ENCODE results near the gene SEL1L3.
A peak's percentile ranks its signal among the peaks of the same experiment; 100 is the strongest.
"Not testable (repeated sequence)": the region's sequence is repeated elsewhere in the genome, so short reads cannot be mapped to it uniquely, and the experiment has no call there.

Gene SEL1L3

GRCh38 chr4:25879091-25879584, 16.4 kb upstream of the SEL1L3 start:
- FAIRE-seq = no peak

DNA sequence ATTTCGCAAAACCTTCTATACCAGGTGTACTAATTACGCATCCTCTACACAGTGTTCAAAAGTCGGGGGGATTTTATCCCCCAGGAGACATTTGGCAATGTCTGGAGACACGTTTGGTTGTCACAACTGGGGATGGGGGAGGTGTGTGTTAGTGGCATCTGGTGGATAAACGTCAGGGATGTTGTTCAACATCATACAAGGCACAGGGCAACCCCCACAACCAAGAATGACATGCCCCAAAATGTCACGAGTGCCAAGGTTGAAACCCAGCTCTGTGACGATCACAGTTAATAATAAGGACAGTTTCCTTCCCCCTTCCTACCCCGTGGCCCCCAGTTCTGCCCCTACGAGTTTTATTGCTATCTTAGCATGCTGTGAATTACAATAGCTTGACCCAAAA, 15.9 kb upstream of the SEL1L3 start:
- no peak for FAIRE-seq

GRCh38 chr4:25875281-25875745, 12.5 kb upstream of the SEL1L3 start:
- FAIRE-seq = no peak

- FAIRE-seq = no peak
Observed at GRCh38 chr4:25874655-25875054, 11.9 kb upstream of the SEL1L3 start.

DNA sequence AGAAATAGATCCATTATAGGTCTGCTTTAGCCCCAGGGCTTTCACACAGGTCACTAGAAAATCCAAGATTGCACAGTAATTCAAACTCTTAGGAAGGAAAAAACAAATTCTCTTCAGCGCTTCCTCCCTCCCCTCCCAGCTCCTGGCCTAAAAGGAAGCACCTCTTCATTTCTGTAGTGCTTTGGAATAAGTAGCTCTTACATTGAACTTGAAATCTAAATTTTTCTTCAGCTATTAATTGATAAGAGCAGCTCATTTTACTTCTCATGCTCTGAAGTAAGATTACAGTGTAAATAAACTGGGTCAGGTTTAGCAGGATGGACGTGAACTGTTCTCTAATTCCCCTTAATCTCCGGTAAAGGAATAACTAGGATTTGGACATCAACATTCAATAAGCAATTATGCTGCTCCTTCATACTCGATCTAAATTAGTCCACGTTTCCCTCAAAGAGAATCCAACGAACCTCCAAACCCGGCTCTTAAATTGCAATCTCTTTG, 10.9 kb upstream of the SEL1L3 start:
- no peak for FAIRE-seq

DNA sequence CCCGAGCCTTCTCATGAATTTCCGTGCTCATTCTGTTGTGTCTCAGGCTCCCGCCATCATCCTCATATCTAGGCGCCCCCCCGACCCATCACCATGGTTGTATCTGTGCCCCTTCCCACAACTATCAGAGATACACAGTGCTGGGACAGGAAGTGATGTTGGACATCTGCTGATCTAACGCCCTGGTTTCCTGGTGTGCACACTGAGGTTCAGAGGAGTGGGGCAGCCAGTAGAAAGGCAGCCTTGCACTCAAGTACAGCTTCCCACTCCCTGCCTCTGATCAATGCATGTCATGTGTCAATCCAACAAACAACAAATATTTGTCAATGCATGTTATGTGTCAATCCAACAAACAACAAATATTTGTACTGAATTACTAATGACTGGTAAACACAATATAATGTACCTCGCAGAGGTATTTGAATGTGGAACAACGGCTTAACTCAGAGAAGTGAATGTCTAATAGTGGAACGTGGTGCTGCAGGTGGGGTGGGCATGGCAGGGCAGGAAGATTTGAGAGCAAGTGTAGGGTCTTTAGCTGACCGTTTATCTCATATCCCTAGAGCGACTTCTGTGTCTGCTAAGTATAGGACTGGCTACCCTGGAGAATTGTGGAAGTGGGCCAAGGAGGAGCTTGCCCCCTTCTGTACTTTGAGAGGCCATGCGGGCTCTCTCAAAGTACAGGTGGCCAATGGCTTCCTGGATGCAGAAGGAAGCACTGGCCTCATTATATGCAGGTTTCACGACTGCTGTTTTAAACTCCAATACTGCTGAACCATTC, 10.3 kb upstream of the SEL1L3 start:
- FAIRE-seq = no peak

GRCh38 chr4:25870081-25870480, 7.3 kb upstream of the SEL1L3 start:
- no peak for FAIRE-seq

DNA sequence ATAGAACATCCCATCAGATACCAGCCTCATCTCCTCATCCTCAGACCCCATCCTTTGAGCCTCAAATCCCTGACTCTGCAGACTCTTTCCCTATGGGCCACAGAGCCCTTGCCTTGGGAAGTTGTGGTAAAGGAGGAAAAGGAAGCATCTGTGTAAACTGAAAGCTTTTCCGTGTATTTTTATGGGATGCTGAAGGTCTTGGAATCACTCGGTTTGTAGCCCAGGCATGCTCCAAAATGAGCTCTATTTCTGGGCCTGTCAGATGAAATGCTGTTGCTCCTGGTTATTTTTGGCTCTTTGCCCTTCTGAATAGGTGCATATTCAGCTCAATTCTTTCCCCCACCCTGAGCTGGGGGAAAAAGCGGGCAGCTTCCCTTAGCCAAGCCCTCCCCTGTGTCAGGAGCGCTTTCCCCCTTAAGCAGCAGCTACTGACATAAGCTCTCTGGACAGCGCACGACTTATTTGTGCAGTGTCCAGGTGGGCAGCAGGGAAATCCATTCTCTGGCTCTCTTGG, 5.0 kb upstream of the SEL1L3 start:
- no peak for FAIRE-seq

DNA sequence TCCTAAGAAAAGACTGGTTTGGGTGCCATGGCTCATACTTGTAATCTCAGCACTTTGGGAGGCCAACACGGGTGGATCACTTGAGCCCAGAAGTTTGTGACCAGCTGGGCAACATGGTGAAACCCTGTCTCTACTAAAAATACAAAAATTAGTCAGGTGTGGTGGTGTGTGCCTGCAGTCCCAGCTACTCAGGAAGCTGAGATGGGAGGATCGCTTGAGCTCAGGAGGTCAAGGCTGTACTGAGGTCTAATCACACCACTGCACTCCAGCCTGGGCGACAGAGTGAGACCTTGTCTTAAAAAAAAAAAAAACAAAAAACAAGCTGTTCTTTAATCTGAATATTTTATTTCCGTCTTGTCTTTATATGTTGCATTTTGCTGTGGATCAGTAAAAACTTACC, 3.6 kb upstream of the SEL1L3 start:
- FAIRE-seq = not testable (repeated sequence)

GRCh38 chr4:25865586-25865985, 2.8 kb upstream of the SEL1L3 start:
- no peak for FAIRE-seq

- no peak for FAIRE-seq
Observed at GRCh38 chr4:25863831-25864418, 1.1 kb upstream of the SEL1L3 start.

- FAIRE-seq = no peak
Observed at GRCh38 chr4:25863347-25863784, 578 bp upstream of the SEL1L3 start.

DNA sequence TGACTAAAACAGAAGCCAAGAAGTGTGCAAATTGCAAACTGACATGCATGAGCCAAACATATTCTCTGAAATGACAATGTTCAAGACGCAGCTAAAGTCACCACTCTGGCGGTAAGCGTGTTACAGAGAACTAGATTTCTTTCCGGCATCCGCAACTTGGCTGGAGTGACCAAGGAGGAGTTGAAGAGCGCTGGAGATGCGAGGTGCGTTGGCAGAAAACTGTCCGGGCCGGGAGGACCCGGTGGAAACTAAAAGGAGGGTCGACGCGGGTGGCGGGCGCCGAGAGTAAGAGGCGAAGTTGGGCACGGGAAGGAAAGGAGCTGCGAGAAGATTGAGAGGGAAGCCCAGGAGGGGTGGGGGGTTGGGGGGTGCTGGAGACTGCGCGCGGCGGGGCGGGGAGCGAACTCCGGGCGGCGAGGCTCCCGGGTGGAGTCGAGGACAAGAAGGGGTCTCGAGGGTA, 807 bp downstream of the SEL1L3 start:
- FAIRE-seq = no peak

DNA sequence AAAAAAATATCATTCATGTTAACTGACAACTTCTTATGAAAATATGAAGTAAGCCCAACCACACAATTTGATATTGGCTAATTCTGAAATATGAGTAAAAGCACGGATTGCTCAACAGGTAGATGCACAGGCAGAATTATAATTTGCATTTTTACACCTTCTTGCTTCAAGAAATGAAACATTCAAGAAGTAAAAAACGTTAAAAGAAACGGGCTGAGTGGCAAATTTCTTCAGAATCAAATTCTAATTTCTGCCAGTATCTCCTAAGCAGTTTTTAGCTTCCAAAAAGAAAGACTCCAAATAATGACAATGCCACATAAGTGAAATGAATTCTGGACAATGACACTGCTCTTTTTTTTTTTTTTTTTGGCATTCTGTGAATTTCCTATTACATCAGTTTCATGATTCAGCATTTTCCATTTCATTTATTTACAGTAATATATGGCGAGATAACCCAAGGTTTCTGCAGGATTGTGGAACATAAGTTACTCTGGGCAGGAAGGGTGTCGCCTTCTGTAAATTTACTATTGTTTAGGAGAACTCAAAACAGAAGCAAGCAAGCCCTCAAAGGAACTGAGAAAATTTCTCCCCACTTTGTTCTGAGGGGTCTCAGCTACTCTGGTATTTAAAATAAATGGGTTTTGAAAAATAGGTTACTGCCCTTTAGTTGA, 1.4 kb downstream of the SEL1L3 start:
- FAIRE-seq = peak; percentile 15

DNA sequence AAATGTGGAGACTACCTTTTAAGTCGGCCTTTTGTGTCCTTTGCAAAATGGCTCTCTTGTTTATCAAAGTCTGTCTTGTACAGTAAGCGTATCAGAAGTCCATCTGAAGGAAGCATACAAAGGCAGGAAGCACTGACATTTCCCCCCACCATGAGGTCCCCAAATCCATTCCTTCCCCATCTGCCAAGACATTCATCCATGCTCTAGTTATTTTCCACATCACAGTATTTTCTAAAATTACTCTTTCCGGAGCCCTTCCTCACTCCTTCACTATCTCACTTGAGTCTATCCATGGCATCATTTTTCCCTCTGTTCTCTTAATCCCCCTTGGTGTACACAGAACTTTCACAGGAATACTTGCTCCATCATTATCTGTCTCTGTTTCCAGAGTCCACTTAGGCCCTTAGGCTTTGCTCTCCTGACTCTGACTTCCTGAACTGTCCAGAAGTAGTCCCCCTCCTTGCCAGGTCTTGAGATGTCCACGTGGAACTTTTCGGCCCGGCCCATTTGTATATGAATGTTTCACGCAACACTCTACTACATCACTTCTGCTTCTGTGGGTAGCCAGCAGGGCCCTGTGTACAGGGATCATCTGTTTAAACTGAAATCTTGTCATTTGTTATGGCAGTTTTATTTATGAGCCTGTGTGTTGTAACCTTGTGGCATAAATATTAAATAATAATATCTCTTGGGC, 2.1 kb downstream of the SEL1L3 start:
- FAIRE-seq = no peak

- no peak for FAIRE-seq
Observed at GRCh38 chr4:25859429-25860148, 3.2 kb downstream of the SEL1L3 start.

GRCh38 chr4:25857851-25858400, 4.9 kb downstream of the SEL1L3 start:
- FAIRE-seq = no peak

GRCh38 chr4:25857403-25857802, 5.4 kb downstream of the SEL1L3 start:
- no peak for FAIRE-seq

GRCh38 chr4:25856756-25857155, 6.0 kb downstream of the SEL1L3 start:
- no peak for FAIRE-seq

- FAIRE-seq = no peak
Observed at GRCh38 chr4:25852103-25852502, 10.7 kb downstream of the SEL1L3 start.

- no peak for FAIRE-seq
Observed at GRCh38 chr4:25847329-25847728, 15.5 kb downstream of the SEL1L3 start.

Measured in endometrium (tissue), 2 donors.